Stimulated activated CD8-positive, alpha-beta memory T cell treated with anti-CD3 and anti-CD28 coated beads, Interleukin-2, amount 100 ng/mL, for 1 hour (primary cell): ENCODE results near the gene KIR2DL1.
"Not testable (repeated sequence)": the region's sequence is repeated elsewhere in the genome, so short reads cannot be mapped to it uniquely, and the experiment has no call there.

Source experiments
- DNase-seq, 2 donors: peaks; one replicate each; pipeline ENCODE4 v3.0.0-alpha.2; 2020; ENCODE audit warnings: low read depth in 2 of 2

KIR2DL1 gene

DNA sequence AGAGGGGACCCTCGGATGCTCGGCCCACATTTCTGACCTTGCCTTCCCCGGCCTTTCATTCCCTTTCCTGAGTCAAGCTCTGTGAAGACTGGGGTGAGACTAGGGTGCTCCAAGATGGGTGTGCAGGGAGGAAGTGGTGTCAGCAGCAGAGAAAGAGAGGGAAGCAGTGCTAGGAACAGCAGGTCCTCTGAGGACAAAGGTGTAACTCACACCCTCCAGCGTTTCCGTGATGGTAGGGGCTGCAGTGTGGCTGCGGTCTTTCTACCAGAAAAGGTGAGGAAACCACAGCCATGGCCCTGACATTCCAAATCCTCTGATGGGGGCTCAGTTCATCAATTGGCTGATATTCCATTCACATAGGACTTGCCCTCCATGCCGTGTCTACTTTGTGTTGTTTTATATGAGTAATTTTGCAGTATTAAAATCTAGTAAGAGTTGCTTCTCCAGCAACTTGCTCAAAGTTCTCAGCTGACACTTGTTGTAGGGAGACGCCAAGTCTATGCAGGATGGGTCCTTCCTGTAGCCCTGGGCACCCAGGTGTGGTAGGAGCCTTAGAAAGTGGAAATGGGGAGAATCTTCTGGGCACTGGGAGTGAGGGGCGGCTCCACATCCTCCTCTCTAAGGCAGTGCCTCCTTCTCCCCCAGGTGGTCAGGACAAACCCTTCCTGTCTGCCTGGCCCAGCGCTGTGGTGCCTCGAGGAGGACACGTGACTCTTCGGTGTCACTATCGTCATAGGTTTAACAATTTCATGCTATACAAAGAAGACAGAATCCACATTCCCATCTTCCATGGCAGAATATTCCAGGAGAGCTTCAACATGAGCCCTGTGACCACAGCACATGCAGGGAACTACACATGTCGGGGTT lies 48.3 kb downstream of the KIR2DL1 start:
- no peak for DNase-seq

DNA sequence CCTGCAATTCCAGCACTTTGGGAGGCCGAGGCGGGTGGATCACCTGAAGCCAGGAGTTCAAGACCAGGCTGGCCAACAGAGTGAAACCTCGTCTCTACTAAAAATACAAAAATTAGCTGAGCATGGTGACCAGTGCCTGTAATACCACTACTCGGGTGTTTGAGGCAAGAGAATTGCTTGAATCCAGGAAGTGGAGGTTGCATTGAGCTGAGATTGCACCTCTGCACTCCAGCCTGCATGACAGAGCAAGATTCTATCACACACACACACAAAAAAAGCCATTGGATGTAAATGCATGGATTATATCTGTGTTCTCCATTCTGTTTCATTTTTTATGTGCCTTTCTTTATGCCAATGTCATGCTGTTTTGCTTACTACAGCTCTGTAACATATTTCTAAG lies 54.8 kb downstream of the KIR2DL1 start:
- not testable (repeated sequence) for DNase-seq

DNA sequence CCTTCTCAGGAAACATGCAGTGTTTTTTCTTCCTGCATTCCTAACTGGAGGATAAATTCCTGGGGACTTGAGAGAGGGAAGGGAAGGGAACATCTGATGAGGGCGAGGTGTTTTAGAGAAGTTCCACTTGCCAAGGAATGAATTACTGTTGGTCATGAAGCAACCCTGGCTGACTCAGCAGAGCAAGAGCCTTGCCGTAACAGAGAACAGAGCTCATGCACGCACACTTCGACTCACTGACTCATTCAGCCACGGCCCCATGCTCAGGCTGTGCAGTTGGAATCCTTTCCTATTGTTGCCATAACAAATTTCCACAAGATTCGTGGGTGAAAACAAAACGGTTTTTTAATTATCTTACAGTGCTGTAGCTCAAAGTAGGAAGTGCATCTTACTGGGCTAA lies 55.7 kb downstream of the KIR2DL1 start:
- not testable (repeated sequence) for DNase-seq

DNA sequence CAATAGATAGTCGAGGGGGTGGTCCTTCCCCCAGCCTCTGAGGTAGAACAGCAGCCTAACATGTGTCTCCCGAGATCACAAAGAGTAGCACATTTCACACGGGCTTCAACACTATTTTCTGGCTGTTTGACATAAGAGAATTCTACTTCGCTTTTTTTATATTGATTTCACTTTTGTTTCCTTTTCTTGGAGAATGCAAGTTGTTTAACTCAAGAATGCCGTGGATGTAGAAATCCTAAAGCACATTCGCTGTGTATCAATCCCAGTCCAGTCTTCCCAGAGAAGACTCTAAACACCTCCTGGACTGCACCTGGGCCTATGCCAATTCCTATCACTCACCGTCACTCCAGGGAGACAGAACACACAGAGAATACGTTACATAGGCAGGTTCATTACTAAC lies 58.5 kb downstream of the KIR2DL1 start:
- not testable (repeated sequence) for DNase-seq

DNA sequence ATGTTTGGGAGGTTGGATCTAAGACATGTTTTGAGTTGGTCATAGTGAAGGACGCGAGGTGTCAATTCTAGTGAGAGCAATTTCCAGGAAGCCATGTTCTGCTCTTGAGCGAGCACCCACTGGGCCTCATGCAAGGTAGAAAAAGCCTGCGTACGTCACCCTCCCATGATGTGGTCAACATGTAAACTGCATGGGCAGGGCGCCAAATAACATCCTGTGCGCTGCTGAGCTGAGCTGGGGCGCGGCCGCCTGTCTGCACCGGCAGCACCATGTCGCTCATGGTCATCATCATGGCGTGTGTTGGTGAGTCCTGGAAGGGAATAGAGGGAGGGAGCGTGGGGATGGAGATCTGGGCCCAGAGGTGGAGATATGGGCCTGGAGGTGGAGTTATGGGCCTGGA lies 62.9 kb downstream of the KIR2DL1 start, which contains the start of gene KIR2DS4:
Gene KIR2DS4 (plus strand): TSS at position 181 of the 400 bp plus-strand sequence.
- not testable (repeated sequence) for DNase-seq
